ENCODE results near the gene CACNA2D4. TPM values are rescaled to one million over a fixed set of nuclear protein-coding genes. Genes with fewer than 3 reads are reported as not detected.

The CACNA2D4 gene
- total and polyA plus RNA-seq, 2 of the 13 experiments (the other 11 are each of a cell fraction or from before 2014, with no cell fraction given) = 14.2 to 136 TPM

GRCh38 chr12:1837541-1838204 lies 80.8 kb downstream of the CACNA2D4 start (continued):
- TF ChIP-seq ZFP36L2 (CRISPR knock-in tag; IDR thresholded peaks at IDR 0.05) (no peak), ZBTB8A (CRISPR knock-in tag; IDR thresholded peaks at IDR 0.05; ENCODE audit: borderline replicate concordance, low read depth) (no peak), ZNF414 (CRISPR knock-in tag; IDR thresholded peaks at IDR 0.05) (0 out of 2 replicates have a peak, but pooled peaks have one; percentile 37), ELF3 (CRISPR knock-in tag; IDR thresholded peaks at IDR 0.05) (peak; percentile 88), THAP8 (CRISPR knock-in tag; IDR thresholded peaks at IDR 0.05; ENCODE audit: borderline replicate concordance) (no peak), ZNF496 (CRISPR knock-in tag; IDR thresholded peaks at IDR 0.05; ENCODE audit: insufficient replicate concordance) (no peak)
- TF ChIP-seq, protein P1, sequence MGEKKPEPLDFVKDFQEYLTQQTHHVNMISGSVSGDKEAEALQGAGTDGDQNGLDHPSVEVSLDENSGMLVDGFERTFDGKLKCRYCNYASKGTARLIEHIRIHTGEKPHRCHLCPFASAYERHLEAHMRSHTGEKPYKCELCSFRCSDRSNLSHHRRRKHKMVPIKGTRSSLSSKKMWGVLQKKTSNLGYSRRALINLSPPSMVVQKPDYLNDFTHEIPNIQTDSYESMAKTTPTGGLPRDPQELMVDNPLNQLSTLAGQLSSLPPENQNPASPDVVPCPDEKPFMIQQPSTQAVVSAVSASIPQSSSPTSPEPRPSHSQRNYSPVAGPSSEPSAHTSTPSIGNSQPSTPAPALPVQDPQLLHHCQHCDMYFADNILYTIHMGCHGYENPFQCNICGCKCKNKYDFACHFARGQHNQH (CRISPR knock-in tag; IDR thresholded peaks at IDR 0.05) = peak; percentile 40; the same call in 1 of the 2 replicates
- TF ChIP-seq, protein P2, sequence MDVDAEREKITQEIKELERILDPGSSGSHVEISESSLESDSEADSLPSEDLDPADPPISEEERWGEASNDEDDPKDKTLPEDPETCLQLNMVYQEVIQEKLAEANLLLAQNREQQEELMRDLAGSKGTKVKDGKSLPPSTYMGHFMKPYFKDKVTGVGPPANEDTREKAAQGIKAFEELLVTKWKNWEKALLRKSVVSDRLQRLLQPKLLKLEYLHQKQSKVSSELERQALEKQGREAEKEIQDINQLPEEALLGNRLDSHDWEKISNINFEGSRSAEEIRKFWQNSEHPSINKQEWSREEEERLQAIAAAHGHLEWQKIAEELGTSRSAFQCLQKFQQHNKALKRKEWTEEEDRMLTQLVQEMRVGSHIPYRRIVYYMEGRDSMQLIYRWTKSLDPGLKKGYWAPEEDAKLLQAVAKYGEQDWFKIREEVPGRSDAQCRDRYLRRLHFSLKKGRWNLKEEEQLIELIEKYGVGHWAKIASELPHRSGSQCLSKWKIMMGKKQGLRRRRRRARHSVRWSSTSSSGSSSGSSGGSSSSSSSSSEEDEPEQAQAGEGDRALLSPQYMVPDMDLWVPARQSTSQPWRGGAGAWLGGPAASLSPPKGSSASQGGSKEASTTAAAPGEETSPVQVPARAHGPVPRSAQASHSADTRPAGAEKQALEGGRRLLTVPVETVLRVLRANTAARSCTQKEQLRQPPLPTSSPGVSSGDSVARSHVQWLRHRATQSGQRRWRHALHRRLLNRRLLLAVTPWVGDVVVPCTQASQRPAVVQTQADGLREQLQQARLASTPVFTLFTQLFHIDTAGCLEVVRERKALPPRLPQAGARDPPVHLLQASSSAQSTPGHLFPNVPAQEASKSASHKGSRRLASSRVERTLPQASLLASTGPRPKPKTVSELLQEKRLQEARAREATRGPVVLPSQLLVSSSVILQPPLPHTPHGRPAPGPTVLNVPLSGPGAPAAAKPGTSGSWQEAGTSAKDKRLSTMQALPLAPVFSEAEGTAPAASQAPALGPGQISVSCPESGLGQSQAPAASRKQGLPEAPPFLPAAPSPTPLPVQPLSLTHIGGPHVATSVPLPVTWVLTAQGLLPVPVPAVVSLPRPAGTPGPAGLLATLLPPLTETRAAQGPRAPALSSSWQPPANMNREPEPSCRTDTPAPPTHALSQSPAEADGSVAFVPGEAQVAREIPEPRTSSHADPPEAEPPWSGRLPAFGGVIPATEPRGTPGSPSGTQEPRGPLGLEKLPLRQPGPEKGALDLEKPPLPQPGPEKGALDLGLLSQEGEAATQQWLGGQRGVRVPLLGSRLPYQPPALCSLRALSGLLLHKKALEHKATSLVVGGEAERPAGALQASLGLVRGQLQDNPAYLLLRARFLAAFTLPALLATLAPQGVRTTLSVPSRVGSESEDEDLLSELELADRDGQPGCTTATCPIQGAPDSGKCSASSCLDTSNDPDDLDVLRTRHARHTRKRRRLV (CRISPR knock-in tag; IDR thresholded peaks at IDR 0.05) = no peak
- TF ChIP-seq, protein P3, sequence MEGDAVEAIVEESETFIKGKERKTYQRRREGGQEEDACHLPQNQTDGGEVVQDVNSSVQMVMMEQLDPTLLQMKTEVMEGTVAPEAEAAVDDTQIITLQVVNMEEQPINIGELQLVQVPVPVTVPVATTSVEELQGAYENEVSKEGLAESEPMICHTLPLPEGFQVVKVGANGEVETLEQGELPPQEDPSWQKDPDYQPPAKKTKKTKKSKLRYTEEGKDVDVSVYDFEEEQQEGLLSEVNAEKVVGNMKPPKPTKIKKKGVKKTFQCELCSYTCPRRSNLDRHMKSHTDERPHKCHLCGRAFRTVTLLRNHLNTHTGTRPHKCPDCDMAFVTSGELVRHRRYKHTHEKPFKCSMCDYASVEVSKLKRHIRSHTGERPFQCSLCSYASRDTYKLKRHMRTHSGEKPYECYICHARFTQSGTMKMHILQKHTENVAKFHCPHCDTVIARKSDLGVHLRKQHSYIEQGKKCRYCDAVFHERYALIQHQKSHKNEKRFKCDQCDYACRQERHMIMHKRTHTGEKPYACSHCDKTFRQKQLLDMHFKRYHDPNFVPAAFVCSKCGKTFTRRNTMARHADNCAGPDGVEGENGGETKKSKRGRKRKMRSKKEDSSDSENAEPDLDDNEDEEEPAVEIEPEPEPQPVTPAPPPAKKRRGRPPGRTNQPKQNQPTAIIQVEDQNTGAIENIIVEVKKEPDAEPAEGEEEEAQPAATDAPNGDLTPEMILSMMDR (CRISPR knock-in tag; IDR thresholded peaks at IDR 0.05) = no peak
